GM21576 (cell line): ENCODE measurements around the gene ANKS6.

Source experiments
- ATAC-seq: cut with Tn5 transposase; IDR thresholded peaks from one replicate; pipeline ENCODE4 v1.9.1; 2021; ENCODE audit warnings: mild to moderate bottlenecking, moderate library complexity; ENCODE audit not compliant: unreplicated experiment

Gene ANKS6

DNA sequence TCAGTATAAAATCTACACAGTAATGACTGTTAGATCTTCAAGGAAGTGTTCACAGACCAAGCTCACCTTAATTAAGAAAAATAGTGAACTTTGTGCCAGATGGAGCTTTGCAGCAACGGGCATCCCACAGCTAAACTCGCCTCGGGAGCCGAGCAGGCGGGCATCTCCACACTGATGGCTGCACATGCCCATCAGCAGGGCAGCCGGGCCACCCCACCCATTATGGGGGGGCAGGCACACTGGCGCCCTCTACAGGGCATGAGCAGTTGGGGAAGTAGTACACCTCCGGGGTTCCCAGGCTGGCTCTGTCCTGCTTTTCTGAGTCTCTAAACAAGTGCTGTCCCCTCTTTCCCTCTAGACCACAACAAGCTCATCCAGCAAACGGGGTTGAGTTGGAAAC lies 21.6 kb downstream of the ANKS6 start:
- ATAC-seq = no peak

DNA sequence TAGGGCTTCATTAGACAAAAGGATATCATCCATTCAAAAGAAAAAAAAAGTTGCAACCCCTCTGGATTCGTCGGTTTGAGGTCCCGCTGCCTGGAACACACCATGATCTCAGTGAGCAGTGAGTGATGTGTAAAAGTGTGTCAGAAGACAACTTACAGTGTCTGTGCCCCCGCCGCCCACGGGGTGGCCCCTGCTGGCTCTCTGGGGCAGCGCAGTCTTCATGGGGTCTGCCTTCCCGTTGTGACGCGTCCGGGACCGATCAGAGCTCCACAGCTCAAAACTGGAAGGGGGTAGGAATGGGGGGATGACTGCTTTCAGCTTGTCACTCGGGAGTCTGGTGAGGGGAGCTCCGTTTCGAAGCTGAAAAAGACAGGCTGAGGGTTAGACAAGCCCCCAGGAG lies 22.6 kb downstream of the ANKS6 start:
- ATAC-seq = no peak

DNA sequence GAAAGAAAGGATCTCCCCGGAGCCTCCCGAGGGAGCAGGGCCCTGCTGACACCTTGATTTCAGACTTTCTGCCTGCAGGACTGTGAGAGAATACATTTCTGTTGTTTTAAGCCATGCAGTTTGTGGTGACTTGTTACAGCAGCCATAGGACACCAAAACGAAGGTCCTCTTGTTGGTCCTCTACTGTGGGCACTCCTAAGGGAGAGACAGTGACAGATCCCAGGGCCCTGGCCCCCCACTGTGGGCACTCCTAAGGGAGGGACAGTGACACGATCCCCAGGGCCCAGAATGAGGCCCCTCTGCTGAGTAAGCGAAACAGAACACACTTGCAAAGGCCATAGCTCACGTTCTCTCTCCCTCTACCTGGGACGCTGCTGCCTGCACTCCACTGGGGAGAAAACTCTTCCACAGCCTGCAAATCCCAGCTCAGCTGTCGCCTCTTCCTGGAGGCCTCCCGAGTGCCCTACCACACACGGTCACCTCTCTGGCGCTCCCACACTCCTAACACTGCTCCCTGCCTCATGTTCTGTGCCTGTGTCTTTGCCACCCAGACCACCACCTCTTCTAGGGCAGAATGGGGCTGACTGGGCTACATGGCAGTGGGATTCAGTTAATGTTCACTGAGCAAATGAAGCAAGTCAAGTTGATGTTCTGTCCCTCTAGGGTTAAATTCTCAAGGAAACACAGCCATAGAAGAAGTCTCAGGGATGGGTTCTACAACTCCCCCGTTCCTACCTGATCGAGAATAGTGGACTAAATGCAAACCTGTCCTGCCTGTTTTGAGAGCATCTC lies 23.8 kb downstream of the ANKS6 start:
- no peak for ATAC-seq

DNA sequence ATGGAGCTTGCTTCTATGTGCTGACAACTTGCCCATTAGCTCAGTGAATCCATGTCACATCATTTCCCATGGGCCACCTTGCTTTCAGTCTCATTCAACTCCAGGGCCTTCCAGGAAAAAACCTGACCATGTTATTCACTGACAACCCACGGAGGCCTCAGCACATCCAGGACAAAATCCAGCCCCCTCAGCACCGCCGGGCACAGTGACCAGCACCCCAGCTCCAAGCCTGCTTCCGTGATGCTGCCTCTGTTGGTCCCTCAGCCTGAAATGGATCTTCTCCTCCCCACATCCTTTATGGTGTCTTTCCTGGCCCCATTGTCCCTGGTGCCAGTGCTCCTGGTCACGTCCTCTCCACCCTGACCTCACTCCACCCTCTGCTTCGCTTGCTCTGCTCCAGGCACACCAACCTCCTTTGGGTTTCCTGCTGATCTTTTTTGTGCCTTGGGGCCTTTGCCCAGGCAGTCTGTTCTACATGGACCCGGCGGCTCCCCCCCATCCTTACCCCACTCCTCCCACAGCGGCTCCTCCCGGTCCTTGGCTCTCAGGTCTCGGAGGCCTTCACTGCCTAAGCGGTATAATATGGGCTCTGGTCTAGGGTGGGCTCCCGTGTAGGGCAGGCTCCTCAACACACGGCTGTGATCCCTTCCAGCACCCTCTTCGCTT lies 25.0 kb downstream of the ANKS6 start:
- no peak for ATAC-seq

DNA sequence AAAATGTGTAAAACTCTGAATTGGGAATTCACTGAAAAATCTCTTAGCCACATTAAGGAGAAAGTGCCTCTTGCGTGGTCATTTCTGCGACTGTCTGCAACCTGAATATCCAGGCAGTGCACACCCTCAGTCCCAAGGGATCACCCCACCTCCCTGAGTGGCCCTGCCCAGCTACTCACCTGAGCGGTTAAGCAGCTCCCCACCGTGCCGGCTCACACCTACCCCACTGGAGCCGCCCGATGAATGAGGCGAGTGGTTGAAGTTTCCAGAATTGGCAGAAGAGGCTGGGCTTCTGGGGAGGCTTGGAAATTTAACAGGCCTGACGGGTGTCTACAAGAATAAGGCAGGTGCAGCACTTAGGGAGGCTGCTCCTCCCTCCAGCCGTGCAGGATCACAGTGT lies 25.6 kb downstream of the ANKS6 start:
- ATAC-seq = no peak

DNA sequence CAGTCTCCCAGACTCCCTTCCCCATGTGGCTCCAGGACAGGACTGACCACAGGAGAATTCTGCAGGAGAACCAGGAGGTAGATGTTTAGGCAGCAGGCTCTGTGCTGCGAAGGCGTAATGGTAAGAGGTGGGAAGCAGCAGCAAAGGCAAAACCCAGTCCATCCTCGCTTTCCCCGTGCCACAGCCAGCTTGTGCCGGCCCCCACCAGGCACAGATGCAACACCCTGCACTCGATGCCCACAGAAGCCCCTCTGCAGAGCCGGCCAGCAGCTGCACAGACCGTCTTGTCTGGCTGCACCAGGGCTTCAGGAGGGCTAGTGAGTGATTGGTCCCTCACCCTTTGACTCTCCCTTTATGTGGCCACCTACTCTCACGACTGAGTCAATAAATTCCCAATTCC lies 28.0 kb downstream of the ANKS6 start:
- ATAC-seq = no peak

DNA sequence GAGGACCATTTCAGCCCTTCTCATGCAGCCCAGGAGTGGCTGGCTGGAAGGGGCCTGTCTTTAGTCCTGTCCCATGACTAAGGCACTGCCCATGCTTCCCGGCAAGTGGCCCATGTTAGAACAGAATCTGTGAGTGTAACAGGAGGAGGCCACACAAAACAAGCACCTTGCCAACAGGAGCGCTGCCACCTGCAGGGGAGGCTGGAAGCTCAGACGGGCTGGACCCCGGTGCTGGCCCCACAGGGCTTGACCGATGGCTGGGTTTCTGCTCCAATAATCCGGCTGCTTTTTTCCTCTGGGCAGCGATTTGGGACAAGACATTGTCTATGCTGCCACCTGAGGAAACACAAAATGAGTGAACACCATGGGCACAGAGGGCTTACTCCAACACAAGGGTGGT lies 28.4 kb downstream of the ANKS6 start:
- ATAC-seq = no peak

DNA sequence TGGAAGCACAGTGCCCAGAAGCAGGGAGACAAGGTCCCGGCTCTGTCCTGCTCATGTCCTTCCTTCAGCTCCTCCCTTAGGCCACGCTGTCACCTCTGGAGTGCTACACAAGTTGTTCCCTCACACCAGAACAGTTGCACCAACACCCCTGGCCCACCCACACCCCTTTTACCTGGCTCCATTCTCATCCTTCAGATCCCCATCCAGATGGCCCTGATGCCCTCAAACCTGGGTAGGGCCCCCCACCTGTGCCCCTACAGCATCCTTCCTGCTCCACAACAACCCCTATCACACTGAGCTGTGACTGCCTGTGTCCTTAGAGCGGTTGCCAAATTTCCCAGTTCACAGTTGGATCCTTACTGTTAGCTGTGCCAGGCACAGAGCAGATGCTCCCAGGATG lies 29.2 kb downstream of the ANKS6 start:
- no peak for ATAC-seq

DNA sequence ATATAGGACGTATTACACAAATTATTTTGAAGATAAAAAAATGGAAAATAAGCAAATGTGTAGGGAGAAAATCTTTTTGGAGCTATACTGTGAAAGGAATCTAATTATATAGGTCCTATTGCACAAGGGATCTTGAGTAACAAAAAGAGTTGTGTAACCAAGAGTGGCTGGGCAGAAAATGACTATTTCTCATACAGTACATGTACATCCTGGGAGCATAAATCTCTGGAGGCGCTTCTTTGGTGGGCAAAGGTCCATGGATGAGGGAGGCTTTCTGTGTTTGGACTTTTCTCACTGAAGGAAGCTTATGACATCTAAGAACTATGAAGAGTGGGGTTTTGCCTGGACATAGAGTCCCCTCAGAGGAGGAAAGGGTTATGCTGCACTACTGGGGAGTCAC lies 29.8 kb downstream of the ANKS6 start:
- ATAC-seq = no peak

DNA sequence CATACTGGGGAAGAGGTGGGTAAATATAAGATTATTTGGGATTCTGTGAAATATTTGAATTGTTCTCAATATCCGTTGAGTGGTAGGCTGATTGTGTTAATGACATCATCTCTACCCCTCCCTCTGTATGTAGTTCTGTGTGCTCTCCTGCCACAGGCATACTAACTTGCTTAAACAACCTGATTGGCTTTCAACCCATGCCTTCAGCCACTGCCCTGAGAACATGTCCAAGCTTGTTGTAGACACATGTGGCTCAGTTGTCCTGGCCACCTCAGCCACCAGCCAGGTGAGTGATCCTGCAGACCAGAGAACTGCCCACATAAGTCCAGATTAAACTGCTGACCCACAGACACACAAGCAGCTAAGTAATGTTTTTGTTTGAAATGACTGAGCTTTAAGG lies 31.1 kb downstream of the ANKS6 start:
- ATAC-seq = no peak

DNA sequence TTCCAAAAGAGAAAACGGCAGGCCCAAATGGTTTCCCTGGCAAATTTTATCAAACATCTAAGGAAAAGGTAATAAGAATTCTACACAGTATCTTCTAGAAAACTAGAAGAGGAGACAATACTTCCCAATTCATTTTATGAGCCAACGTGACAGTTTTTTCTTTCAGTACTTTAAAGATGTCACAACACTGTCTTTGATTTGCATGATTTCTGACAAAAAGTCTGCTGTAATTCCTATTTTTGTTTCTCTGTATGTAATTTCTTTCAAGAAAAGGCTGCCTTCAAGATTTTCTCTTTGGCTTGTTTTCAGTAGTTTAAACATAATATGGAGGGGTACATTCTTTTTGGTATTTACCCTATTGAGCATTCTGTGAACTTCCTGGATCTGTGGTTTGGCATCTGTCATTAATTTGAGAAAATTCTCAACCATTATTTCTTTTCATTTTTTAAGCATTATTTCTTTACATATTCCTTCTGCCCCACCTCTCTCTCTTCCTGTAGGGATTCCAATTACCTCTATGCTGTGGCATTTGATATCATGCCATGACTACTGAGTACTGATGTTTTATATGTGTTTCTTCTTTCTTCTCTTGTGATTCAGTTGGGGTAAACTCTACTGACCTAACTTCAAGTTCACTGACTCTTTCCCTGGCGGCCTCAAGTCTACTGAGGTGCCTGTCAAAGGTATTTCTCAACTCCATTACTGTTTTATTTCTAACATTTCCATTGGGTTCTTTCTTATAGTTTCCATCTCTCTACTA lies 32.2 kb downstream of the ANKS6 start:
- no peak for ATAC-seq

DNA sequence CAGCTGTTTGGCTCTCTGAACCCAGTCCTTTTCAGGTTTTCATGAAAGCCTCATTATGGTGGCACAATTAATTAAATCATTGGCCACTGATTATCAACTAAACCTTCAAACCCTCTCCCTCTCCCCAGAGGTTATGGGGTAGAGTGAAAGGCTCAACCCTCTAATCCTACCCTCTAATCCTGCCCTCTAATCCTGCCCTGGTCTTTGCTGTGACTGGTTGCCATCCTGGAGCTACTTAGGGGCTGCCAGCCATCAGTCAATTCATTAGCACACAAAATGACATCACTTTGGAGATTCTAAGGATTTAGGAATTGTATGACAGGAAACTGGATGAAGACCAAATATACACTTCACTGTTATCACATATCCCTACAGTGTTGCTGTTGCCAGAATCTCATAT lies 36.1 kb downstream of the ANKS6 start:
- no peak for ATAC-seq

DNA sequence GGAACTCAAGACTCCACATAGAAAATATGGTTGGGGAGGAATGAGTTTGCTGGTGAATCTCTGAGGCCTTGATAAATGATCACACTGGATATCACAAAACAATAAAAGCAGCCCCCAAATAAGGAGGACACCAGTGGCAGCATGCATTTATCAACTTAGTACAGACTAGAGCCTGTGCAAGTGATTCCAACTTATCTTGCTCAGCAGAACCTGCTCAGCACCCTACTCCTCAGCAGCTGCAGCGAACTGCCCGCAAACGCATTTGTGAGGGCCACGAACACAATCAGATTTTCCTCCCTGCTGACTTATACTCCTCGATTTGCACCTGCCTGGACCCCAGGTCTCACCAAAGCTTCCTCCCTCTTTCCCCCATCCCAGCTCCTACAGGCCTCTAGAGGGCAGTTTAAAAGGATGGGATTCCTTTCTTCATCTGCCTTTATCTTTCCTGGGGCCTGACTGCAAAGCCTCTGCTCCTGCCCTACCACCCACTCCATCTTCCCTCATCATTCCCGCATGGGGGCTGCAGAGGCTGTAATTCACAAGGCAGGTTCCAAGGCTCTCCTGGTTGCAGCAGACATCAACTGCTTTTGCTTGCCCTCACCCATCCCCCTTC lies 41.2 kb downstream of the ANKS6 start:
- no peak for ATAC-seq

DNA sequence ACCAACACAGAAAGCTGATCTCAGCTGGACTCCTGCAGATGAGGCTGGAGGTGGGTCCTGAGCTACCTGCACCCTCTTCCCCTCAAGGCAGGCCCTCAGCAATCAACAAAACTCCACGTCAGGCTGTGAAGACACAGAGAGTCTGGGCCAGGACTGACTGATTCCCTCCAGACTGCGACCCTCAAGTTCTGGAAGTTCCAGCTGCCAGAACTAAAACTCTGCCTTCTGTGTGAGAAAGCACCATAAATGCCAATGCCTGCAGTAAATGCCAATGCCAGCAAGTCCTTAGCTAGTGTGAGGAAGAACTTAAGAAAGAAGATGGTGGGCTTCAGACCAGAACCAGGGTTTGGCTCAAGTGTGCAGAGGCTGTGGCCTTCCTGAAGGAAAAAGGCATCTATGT lies 45.1 kb downstream of the ANKS6 start:
- no peak for ATAC-seq

DNA sequence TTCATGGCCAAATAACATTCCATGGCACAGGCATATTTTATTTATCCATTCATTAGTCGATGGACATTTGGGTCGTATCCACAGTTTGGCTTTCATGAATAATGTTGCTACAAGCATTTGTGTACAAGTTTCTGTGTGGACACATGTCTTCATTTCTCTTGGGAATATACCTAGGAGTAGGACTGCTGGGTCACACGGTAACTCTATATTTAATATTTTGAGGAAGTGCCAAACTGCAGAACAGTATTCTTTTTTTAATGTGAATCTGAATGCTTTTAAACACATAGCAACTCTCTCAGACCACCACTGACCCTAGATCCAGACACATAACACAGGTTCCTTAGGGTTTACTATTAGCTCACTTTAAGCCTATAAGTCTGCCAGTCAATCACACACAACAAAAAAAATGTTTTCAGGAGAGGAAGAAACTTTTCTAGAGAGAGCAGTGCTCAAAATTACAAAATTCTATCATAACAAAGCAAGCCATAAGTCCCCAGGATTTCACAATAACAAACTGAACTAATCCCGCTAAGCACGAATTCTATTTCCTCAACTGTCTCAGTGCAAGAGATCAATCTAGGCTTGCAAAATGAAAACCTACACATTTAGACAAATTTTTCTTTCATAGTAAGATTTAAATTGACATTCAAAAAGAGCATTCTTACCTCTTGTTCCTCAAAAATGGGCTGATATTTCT lies 45.8 kb downstream of the ANKS6 start:
- no peak for ATAC-seq

DNA sequence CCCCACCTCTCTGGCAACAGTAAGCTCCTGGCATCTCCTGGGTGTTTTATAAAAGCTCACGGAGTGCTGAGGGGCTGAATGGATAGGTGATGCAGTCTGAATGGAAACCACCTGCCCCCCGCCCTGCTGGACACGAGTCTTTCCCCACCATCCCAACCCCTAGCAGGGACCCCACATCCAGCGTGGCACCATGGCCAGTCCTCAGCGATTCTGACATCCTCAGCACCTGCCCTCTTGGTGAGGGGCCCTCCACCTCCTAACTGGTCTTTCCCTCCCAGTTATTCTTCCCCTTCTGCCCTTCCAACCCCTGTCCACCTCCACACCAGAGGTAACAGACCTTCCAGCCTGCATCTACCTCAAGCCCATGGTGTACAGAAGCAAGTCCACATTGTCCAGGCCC lies 48.9 kb downstream of the ANKS6 start:
- ATAC-seq = no peak

DNA sequence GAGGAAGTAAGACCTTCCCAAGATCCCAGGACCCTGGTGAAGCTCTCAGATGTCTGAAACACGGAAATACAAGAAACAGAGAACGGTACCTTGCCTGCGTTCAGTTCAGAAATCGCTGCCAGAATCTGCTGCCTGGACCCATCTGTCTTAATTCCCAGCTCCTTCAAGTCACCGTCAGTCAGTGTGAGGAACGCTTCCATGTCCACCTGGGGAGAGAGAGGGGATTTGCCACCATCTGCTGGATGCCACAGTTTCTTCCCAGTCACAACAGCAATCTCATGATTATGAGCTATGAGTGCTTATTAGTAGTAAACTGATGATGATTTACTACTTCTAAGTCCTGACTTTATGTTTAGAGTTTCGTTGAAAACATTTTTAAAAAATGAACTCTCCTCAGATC lies 50.9 kb downstream of the ANKS6 start:
- ATAC-seq = no peak

DNA sequence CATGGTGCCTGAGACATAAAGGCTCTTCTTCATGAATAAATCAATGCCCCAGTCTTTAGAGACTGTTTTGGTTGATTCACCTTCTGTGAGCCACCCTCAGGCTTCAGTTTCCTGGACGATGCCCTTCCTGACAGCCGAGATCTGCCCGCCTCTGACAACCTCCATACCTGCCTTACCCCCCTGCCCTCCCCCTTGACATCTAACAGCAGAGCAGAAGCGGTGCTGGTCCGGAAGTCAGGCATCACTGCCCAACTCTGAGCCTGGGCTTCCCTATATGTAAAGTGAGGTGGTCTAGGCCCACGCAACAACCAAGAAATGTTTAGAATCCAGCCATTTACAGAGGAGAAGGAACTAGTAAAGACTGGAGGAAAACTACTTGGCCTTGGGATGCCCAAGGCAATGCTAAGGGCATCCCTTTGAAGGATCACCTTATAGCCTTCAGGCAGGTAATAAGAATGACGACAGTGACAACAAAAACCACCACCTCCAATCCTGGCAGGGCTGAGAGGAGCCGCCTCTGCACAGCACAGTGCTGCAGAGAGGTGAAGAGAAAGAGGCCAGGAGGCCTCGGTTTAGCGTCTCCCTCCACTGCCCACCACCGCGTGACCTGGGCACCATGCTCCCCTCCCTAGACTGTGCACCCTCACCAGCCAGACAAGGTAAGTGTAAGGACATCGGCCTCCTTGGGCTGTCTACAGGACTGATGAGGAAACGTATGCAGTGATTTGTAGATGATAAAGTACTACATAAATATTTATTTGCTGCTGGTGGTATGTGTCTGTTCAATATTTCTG lies 52.3 kb downstream of the ANKS6 start:
- ATAC-seq = no peak

DNA sequence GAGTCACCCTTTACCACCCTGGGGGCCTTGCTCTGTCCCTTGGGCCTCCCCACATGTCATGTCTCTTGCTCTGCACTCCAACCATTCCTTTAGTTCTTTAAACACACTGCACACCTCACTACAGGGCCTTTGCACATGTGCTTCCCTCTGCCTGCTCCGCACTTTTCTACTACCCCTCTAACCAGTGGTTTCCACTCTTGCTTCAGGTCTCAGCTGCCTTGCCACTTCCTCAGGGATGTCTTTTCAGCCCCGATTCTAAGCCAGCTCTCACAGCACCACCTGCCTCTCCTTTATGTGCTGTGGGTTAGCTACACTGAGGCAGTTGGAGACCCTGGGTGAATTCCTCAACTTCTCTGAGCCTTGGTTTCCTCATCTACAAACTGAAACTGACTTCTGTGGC lies 53.0 kb downstream of the ANKS6 start:
- ATAC-seq = no peak
